Left cardiac atrium (tissue), 4 donors: ENCODE measurements around the gene MGAT5. TPM values are rescaled to one million over a fixed set of nuclear protein-coding genes. Genes with fewer than 3 reads are reported as not detected.

Experiments
- ATAC-seq, 2 donors: fragments of 200-7000 bp; cut with Tn5 transposase; one replicate each; pipeline ENCODE4 v1.9.1; 2020; ENCODE audit warnings: mild to moderate bottlenecking in 2 of 2, moderate library complexity in 2 of 2
- DNase-seq: peaks from one replicate; pipeline ENCODE4 v3.0.0-alpha.2; 2020
- intact Hi-C, 2 donors: fragments of 100-400 bp; cut with DNase I; formaldehyde crosslinking; loops; one replicate each; pipeline versions ENCODE4 v1.14.1 to v1.15.1; 2022 to 2023
- total RNA-seq, 2 donors: library from RNA; stranded (reverse); fragmentation: NEBNext Ultra II Directional; extraction: Animal tissue kit (Norgen Biotek cat#: 25700); gene quantifications; one replicate each; pipeline ENCODE4 v1.2.1, GENCODE V29; 2021
- donor health status: DM: no; HTN: yes; CAD: no.
- donor health status: DM: no; HTN: yes; CAD: no; lungs with severe emphysema.
- donor health status: DM: yes; HTN: yes; CAD: no.
- donor health status: Dilated cardiomyopathy.

The MGAT5 gene
- total RNA-seq, 2 donors from 2014 or later, result 110 to 142 TPM

GRCh38 chr2:134230885-134231284 lies 23.0 kb upstream of the MGAT5 start:
- peak; percentile 26 to 45 for ATAC-seq
- DNase-seq, result no peak
- intact Hi-C loops, result no loop called here

GRCh38 chr2:134231301-134231964 lies 22.4 kb upstream of the MGAT5 start:
- ATAC-seq, result no peak
- DNase-seq, result no peak
- intact Hi-C loops, result no loop called here

DNA sequence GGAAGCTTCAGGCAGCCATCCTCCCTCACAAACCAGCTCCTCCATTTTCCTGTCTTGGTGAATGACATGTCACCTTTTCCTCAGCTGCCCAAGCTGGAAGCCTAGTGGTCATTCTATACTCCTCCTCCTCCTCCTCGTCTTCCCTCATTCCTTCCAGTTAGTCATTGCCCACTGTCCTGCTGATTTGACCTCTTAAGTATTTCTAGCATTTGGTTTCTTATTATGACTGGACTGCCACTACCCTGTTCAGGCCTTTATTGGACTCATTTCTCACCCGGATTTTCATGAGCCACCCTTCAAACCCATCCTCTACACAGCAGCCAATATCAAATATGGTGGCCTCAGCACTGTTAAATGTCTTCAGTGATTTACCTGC lies 21.9 kb upstream of the MGAT5 start:
- no peak for DNase-seq
- intact Hi-C loops, result no loop called here
- ATAC-seq, result no peak

DNA sequence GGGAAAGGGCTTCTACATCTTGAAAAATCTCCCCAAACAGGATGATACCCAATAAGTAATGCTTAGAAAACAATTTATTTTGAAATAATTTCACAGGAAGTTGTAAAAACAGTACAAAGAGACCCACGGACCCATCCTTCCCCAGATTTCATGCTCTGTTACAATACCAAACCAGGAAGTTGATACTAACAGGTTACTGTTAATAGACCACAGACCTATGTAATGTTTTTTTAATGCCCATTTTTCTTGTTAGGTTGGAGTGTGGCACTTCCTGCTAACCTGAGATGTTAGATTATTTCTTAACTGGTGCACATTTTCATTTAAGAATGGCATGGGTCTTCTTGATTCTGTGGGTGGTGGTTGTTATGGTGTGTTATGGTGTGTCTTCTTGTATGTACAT lies 21.4 kb upstream of the MGAT5 start:
- ATAC-seq, result peak; percentile 13 to 29
- no peak for DNase-seq
- intact Hi-C loops, result no loop called here

DNA sequence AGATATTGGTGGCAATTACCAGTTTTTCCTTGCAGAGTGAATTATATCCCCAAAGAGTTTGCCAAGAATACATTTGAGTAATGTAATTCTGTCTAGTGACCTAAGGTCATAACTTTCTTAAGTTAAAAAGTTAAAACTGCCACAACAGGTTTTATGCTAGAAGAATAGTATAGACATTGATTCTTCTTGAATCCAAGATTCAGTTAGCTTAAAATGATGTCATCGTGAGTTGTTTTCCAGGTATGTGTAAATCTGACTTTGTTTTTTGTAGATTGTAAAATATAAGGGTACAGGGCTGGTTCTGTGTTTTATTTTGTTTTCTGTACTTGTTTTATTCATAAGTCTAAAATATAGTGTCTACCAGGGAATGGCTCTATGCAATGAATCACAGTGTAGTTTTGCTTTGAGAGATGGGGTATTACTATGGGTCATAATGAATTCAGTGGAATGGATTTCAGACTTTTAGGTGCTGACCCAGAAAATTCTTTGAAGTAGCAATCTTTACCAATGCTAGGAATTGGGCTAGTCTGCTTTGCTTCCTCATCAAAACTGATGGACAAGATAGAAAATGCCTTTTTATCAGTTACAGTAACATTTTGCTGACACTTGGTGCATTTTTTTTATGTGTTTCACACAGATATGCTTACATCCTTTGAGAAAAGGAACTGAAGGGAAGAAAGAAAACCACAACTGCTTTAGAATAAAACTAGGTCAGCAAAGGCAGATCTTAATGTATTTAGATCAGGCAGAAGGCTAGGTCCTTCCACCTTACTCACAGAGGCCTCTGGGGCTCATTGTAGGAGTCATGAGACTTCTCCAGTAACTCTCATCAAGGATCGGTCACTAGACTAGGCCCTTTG lies 20.8 kb upstream of the MGAT5 start:
- DNase-seq (no peak), ATAC-seq (peak; percentile 28 to 56)
- intact Hi-C loops, result no loop called here

DNA sequence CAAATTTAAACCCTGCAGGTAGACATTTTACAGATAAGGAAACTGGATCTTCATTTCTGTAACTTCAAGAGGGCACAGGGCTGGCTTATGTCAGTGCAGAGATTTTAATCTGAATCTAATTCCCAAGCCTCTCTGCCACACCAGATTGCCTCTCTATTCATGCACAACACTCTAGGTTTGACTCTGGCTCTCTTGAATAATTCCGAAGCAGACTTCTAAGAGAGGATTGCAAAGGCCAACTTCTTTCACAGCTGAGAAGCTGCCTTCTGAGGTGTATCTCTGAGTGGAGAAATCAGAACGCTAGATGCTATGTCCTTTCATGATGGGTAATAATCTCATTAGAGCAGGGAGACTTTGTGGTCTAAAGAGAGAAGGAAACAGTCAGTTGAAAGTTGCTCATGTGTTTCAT lies 20.1 kb upstream of the MGAT5 start:
- DNase-seq, result no peak
- intact Hi-C loops, result no loop called here
- no peak for ATAC-seq

GRCh38 chr2:134234535-134234934 lies 19.3 kb upstream of the MGAT5 start:
- intact Hi-C loops, result no loop called here
- ATAC-seq, result no peak
- no peak for DNase-seq

DNA sequence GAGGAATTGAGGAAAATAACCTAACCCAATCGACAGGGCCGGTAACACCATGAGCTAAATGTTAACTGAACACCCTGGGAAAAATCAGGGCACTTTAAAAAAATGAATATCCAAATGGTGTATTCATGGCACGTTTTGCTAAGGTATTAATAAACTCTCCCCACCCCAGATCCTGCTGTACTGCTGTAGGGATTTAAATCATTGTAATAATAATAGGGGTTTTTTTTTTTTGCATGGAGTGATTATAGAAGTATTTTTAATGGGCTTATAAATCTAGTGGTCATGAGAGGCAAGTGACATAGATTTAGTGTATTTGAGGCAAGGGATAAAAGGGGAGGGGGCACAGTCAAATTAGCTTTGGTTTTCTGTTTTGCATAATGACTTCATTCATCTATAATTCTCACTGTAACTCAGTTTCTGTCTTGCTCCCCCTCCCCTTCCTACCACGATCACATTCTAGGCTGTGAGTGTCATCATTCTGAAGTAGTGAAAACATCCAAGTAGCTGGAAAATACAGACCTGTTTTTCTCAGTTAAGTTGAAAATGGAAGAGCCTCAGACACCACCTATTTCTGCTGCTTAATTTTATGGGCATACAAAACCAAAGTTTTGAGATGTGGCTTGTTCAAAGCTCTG lies 18.2 kb upstream of the MGAT5 start:
- ATAC-seq (no peak), DNase-seq (no peak)
- intact Hi-C loops, result no loop called here

- DNase-seq (no peak), ATAC-seq (no peak)
- intact Hi-C loops, result no loop called here
Observed at GRCh38 chr2:134238371-134238770, 15.5 kb upstream of the MGAT5 start.

- ATAC-seq, result no peak
- DNase-seq, result no peak
- intact Hi-C loops, result loop anchor here in 1 of 2 donors (10.0 kb wide), 1 partner anchor 355 kb away; no protein-coding TSS in a partner anchor
Observed at GRCh38 chr2:134240061-134240460, 13.8 kb upstream of the MGAT5 start.

GRCh38 chr2:134241911-134242310 lies 12.0 kb upstream of the MGAT5 start:
- DNase-seq (no peak), ATAC-seq (no peak)
- intact Hi-C loops, result loop anchor here in 1 of 2 donors (10.0 kb wide), 1 partner anchor 357 kb away; no protein-coding TSS in a partner anchor

DNA sequence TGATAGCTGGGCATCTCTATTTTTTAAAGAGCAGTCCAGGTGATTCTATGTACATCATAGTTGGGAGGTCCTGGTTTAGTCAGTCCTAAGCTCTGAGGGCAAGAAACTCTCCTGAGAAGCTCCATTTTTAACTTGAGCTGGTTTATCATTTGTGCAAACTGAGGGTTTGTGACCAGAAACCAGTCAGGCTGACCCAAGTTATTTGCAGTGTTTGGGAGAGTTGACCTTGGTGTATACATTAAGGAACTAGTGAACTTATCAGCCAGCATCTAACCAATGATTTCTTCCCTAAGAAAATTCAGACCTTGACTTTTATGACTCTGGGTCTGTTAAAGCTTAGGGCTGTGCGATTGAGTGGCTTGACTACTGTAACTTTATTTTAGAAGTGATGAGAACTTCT lies 10.6 kb upstream of the MGAT5 start:
- intact Hi-C loops, result loop anchor here in 1 of 2 donors (10.0 kb wide), 1 partner anchor 358 kb away; no protein-coding TSS in a partner anchor
- DNase-seq, result no peak
- no peak for ATAC-seq

- intact Hi-C loops, result loop anchor here in 1 of 2 donors (10.0 kb wide), 1 partner anchor 359 kb away; no protein-coding TSS in a partner anchor
Observed at GRCh38 chr2:134244086-134244485, 9.8 kb upstream of the MGAT5 start.

GRCh38 chr2:134244587-134244986 lies 9.3 kb upstream of the MGAT5 start:
- intact Hi-C loops, result loop anchor here in 1 of 2 donors (10.0 kb wide), 1 partner anchor 360 kb away; no protein-coding TSS in a partner anchor

More at GRCh38 chr2:134244086-134244485, 9.8 kb upstream of the MGAT5 start:
- DNase-seq (no peak), ATAC-seq (no peak)

DNA sequence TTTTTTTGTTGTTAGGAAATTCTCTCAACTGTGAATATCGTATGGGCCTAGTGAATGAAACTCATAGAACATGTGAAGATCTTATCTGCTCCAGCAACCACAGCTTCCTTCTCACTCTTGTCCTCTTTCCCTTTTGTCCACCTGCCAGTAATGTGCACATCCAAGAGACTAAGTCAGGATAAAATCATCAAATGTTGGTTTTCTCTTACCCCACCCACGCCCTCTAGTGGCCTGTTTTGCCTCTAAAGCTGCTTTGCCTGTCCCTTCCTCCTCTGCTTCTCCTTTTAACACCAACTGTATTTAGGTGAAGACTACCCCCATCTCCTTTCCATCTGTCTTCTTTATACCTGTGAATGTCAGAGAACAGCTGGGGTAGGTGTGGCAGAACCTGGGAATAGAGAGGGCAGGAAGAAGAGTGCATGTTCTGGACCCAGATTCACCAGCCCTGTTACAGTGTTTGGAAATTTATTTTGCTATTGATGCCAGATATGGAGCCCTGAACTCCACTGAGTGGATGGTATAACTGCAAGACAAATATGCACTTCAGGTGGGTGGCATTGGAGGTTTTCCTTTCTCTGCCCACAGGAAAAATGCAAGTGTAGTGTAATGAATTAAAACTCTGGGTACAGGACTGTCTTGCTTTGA lies 8.4 kb upstream of the MGAT5 start:
- intact Hi-C loops, result loop anchor here in 1 of 2 donors (5.0 to 10.0 kb wide), 2 partner anchors 123 to 361 kb away; no protein-coding TSS in a partner anchor
- DNase-seq, result peak; percentile 85
- ATAC-seq, result peak; percentile 60 to 75

More at GRCh38 chr2:134244587-134244986, 9.3 kb upstream of the MGAT5 start:
- DNase-seq (no peak), ATAC-seq (no peak)

DNA sequence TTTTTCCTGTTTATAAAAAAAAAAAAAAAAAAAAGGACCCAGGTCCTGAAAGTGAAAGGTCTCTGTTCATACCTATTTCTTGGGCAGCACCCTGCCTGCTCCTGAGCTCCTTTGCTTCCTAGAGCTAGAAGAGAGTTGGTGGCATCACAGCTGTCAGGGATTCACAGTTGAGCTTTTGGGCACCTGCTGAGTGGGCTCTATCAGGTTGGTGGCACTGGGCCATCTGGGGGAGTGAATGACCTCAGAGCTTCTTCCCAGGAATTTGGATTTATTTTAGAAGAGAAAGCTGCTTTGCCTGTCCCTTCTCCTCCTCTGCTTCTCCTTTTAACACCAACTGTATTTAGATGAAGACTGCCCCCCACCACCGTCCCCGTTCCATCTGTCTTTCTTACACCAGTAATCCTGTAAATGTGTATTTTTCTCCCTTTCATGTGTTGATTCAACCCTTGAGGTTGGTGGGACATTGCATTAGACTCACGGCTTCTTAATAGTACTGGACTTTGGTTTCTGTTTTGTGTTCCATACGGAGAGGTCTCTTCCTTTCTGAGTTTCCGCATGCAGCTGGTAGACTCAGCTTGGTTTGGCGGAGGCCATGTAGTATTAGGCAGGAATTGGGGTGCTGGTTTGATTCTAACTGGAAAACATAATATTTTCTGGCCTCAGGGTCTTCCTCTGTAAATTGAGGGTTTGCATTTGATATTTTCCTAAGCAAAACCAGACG lies 7.6 kb upstream of the MGAT5 start:
- DNase-seq (peak; percentile 36), ATAC-seq (peak in 1 of 2 donors; percentile 10)
- intact Hi-C loops, result loop anchor here in 1 of 2 donors (5.0 to 10.0 kb wide), 2 partner anchors 124 to 362 kb away; no protein-coding TSS in a partner anchor

DNA sequence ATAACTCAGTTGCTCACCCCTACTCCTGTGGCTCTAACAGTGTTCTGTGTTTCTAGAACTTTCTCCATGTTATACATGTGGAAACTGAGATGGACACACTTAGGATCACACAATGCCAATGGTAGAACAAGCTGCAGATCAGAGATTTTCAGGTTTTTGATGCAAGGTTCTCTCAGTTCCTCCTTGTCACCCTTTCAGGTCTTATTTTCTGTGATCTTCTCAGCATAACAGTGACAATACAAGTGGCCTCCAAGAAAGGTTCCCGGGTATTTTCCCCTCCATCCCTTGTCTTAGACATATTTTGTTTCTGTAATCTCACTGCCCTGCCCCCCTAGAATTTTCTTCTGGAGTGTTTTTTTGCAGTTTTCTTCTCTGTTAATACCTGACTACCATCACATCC lies 6.2 kb upstream of the MGAT5 start:
- DNase-seq (no peak), ATAC-seq (no peak)
- intact Hi-C loops, result loop anchor here in 1 of 2 donors (5.0 to 10.0 kb wide), 2 partner anchors 125 to 363 kb away; no protein-coding TSS in a partner anchor

GRCh38 chr2:134248913-134249312 lies 5.0 kb upstream of the MGAT5 start:
- intact Hi-C loops, result loop anchor here in 1 of 2 donors (5.0 to 10.0 kb wide), 2 partner anchors 127 to 364 kb away; no protein-coding TSS in a partner anchor
- peak; percentile 33 to 50 for ATAC-seq
- DNase-seq, result no peak
